ENCODE measurements around the gene RBFOX1.

RBFOX1 gene

DNA sequence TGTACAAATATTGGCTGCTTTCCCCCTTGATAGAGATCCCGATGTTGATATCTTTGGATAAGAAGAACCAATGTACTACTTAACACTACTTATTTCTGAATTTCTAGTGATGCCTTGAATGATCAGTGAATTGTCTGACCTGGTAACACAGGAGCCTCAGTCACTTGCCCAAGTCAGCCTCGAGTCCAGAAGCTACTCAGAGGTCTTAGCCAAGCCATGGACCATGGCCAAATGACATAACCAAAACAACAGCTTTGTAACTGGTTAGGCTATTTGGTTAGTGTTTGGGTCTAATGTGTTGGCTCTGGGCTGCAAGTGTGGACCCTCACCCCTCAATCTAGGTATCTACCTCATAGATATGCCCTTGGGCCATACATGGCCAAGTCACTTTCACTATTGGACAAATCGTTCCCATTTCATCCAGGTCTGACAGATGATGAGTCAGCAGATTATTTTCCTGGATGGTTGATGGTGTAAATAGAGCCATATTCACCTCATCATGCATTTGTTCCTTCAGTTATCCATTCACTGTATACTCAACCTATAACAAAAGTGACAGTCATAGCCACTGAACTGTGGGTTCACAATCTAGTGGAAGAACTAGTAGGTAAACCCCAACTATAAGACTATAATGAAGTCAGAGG is 3.5 kb downstream of the RBFOX1 start:
- no peak for DNase-seq

DNA sequence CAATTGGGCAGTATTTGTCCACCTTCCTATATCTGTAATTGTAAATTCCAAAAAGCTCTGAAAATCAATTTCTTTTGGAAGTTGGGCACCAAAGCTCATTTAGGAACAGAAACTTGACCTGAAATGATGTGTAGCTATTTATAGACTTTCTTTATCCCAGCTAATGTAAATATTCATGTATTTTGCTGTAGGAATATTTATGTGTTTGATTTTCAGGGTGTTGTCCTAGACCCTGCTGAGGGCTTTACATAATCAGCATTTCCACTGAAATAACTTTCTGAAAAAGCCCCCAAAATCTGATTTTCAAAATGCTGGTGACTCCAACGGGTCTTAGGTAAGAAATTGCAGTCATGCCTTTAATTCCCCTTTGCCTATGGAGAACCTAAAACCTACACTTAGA is 4.1 kb downstream of the RBFOX1 start:
- no peak for DNase-seq

DNA sequence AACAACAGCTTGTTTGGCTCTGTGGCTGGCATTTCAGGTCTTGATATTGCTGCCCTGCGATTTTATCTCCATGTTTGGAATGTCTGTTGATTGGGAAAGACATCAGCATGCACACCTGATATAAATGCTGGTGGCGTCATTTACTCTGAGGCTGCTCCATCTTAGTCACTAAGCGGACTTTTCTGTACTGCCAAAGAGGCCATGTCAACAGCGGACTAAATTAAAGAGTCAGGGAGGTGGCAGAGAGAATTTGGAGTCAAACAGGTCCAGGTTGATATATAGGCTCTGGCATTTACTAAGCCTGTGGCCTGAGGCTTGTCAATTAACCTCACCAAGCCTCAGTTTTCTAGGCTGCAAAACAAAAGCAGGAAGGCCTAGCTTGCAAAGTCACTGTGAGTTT is 6.2 kb downstream of the RBFOX1 start:
- DNase-seq = no peak

DNA sequence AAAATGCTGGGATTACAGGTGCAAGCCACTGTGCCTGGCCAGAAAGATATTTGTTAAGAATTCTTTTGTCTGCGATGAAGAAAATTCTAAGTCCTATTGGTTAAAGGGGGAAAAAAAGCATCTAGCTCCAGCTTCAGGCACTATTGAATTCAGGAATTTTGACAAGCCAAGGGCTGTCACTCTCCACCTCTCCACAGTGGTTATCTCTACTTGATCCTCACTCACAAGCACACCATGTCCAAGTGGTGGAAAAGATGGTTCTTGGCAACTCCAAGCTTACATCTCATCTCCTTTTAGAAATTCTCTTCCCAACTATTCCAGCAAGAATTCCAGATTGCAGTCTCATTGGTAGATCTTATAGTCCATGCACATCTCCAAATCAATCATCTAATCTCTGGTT is 7.1 kb downstream of the RBFOX1 start:
- DNase-seq = no peak

DNA sequence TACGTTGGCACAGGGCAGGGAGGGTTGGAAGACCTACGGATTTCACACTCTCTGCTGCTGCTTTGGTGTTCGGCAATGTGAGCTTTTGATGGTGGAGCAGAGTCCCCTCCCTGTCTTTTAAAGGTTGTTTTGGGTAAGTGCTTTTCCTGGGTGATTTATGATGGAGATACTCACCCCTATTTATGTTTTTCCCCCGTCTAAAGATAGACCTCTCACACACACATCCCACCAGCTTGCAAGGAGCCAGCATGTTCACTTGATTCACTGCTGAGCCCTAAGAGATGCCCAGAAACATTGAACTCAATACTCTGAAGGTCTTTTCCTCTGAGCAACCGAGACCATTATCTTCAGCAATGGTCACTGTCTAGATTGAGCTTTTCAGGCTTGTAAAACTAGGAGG is 8.3 kb downstream of the RBFOX1 start:
- no peak for DNase-seq

DNA sequence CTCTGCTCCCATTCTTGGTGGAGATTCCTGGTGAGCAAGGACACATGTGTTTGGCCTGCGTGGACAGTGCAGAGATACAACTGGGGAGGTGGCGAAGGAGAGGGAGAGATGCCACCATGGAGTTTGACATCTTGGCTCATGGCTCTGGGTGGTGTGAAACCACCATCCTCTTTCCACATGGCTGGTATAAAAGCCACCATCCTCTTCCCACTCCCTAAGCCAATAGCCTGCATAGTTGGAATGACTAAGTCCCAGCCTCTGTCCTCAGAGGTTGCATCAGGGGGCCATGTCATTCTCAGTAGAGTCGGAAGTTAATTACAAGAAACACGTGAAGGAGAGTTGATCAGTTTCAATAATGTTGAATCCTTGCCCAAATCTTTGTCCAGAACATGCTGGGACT is 10.0 kb downstream of the RBFOX1 start:
- no peak for DNase-seq

DNA sequence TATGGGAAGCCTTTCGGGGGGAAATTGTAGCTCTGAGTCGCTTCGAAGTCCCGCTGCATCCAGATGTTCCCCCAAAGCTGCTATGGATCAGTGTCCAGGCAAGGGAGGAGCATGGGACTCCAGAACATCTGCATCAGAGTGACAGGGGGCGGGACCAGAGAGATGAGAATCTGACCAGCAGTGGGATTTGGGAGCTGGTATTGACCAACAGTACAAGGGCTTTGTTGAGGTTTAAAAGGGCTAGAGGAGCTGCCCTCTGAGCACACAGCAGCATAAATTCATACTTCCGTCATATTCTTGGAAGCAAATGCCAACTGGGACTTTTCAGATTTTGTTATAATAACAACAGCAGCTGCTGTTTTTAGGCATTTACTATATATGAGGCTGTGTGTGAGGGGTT is 10.6 kb downstream of the RBFOX1 start:
- DNase-seq = peak; percentile 71

DNA sequence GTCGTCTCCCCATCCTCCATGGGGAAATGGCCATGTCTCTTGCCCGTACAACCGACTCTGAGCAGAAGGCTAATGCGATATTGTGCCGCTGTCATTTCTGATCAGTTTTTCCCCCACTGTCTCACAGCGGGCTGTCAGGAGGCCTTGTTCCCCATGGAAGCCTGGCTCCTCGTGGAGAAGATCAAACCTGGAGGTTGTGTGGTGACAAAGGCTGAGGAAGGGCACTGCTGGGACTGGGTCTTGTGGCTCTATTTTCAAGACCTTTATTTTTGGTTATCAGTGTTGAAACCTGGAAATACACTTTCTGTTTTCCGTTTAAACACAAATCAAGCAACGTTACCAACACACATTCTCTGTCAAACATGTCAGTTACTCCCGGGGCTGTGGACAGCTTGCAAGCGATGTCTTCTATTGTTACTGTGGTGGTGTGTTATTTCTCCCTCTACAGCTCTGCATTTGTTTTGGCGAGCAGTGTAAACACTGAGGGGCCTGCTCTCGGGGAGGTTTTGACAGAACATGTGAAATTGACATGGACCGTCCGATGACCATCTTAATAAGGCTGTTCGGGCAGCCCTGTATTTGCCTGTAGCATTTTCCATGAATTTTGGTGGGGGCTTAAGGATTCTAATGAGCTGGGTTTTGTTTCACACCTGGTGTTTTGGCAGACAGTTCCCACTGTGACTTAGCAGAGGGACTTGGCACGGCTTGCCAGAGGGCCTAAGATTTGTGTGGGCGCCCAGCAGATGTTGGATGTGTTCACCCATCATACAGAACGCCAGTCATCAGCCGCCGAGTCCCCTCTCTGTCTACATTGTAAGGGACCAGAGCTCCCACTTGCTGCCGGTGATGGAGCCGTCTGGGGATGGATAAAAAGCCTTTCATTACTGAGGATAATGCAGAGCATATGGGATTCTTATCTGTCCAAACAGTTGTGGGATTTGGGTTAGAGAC is 12.5 kb downstream of the RBFOX1 start:
- DNase-seq = peak; percentile 67

DNA sequence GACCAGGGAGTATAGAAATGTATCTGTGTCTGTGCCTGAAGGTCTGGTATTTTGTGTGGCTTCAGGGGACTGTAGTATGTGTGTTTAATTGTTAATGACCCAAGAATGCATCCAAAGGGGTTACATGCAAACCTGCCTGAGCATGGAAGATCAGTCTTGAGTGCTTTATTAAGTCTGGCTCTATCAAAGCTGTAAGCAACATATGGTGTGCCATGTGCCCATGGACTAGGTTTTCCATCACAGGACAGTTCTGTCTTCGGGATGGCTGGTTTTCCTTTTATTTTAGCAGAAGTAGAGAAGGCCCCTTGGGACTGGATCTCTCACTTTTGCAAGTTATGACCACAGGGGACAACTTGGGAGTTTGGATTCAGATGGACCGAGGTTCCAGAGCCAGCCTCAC is 18.2 kb downstream of the RBFOX1 start:
- peak; percentile 73 for DNase-seq

DNA sequence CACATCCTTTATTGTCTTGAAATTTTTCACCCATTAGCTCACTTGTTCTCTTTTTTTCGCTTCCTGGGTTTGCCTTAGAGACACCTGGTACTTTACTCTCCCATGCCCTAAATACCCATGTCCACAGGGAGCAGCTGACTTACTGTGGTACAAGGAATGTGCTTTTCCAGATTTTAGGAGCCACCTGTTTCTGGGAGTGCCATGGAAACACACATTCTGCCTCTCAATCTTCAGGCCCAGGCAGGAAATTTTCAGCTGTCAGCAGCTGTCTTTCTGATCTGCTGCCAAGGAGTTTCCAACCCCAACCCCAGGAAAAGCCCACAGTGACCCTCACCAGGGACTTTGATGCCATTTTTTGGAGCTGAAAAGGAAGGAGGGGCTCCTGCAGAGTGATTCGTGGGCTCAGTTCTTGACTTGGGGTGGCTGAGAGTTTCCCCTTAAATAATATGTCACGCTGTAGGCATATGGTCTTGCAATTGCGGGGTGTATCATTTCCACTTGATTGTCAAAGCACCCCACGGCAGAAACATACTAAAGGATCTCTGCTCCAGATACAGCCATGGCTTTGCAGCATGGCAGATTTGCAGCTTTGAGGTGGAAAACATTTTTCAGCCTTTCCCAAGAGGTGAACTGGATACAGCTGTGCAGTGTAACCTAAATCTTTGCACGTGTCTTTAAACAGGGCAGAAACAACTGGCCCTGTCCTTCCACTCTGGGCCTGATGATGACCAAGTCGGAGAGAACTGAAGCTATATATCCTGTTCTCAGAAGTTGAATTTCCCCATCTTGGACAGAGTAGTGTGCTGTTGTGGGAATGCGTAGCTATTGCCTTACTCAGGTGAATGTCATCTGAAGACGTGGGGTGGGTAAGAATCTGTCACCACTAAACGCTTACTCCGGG is 19.2 kb downstream of the RBFOX1 start:
- DNase-seq = peak; percentile 72

DNA sequence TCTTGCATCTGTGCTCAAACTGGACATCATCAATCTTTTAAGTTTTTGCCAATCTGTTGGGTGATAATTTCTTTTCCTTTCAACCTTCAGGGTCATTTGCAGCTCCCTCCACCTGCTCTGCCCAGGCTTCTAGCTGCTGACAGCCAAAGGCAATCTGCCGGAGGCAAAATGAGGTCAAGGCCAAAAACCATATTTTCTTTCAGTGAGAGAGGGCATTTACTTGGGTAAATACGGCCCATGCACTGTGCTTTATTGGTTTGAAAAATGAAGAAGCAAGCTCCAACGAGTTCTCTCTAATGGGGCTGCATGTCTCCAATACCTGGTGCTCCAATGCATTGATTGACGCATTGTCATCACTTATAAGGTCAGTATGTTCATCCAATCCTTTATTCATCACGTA is 23.1 kb downstream of the RBFOX1 start:
- DNase-seq = no peak

DNA sequence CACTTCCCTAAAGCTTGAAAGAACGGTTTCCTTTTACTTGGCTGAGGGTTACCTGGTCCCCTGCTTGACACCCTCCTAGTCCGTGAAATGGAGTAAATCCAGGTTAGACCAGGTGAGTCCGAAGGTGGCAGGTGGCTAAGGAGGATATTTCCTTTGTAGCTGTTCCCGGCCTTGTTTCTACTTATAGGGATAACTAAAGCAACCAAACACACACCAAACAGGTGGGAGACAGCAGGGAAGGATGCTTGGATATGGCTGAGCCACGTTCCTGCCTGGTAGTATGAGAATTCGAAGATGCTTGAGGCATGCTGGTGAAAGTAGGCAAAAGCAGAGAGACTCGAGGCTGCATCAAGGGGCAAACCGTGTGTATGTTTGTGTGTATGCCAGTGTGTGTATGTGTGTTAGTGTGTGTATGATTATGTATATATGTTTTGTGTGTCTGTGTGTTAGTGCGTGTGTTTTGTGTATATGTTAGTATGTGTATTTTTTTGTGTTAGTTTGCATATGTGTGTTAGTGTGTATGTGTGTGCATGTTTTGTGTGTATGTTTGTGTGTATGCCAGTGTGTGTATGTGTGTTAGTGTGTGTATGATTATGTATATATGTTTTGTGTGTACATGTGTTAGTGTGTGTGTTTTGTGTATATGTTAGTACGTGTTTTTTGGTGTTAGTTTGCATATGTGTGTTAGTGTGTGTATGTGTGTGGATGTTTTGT is 28.9 kb downstream of the RBFOX1 start:
- no peak for DNase-seq

DNA sequence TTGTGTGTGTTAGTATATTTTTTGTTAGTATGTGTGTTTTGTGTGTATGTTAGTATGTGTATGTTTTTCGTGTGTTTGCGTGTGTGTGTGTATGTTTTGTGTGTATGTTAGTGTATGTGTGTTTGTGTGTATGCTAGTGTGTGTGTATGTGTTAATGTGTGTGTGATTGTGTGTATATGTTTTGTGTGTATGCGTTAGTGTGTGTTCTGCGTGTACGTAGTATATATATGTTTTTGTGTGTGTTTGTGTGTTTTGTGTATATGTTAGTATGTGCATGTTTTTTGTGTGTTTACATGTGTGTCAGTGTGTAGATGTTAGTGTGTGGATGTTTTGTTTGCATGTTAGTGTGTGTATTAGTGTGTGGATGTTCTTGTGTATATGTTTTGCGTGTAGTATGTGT is 29.6 kb downstream of the RBFOX1 start:
- DNase-seq = no peak

DNA sequence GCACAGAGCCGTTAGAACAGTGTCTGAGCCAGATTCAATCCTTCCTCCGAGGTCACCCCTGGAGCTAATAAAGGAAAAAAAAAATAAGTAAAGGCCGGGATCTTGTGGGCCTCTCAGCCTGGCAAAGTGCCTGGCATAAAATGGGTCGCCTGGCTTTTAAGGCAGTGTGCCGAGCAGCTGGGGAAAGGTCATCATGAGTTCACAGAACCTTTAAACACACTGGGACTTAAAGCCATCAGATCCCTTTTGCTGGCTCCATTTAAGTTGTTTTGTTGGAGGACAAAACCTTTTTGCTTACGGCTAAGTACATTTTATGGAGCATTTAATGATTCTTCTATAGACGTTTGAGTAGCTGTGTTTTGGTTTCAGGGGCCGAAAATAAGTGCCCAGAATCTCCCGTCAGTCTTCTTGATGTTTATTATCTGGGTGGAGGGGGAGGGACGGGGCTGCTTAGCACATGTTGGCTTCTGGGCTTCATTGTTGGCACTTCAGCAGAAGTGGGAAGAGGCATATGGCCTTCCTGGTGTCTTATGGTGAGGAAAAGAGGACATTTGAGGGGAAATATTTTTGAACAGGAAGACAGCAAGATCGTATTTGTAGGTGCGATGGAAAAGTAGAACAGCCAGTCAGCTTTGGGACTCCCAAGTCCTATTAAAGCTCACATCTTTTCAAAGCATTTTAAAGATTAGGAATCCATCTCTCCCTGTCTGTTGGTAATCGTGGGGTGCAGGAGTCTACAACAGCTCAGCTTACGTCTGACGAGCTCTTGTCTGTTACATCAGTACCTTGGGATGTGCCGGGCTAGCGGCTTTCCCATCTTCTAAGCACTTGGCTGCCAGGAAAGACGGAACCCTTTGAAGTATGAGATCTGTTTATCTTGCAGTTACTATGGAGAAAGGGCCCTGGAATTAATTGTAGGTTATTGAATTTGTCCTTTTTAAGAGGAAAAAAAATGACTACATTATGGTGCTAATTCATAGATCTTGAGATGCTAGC is 31.1 kb downstream of the RBFOX1 start:
- DNase-seq = peak; percentile 9

DNA sequence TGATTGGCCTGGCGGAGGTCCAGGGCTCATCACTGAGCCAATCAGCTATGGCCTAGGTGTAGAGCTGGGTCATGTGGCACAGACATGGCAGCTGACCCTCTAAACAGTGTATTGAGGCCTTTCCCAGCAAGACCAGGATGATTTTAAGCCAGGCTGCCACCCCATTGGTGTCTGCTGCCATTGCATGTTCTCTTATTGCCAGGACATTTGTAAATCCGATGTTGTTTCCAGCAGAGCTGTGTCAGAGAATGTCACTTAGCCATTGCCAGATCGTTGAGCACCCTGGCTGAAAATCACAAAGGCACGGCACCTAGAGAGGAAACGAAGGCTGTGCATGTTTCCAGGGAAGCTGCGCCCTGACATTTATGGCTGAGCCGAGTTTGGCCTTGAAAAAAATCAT is 33.4 kb downstream of the RBFOX1 start:
- DNase-seq = no peak

DNA sequence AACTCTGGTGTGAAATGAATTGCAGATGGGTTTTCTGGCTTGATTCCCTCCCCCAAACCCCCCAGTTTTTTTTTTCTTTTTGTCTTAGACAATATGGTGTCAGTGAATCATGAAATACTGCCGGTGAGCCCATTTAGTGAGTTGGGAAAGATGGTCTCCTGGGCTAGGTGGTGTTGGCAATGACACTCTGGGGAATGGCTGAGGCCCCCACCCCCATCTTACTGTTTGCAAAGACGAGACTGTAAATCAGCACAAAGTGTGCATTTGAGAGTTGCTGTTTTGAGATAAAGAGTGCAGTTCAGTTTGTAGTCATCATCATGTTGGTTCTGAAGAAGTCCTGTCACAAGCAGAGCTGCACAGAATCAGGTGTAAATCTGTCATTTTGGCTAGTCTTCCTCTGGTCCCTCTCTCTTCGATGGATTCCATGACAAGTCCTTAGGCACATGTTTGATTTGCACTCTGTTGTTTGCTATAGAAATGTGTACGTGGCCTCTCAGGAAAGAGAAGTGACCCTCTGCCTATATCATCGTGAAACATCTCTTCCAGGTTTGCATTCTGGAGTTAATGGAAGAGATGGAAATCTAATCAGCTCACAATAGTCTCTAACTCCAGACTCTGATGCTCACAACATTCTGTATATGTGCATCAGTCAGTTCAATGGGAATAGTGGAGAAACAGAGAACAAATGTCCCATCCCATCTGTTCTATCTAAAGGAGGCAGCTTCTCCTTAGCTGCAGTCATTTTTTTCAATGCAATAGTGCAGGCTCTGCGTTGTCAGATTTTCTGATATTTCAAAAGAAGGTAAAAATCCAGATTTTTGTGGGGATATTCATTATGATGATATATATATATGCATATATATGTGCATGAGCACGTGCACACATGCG is 34.6 kb downstream of the RBFOX1 start:
- DNase-seq = no peak

DNA sequence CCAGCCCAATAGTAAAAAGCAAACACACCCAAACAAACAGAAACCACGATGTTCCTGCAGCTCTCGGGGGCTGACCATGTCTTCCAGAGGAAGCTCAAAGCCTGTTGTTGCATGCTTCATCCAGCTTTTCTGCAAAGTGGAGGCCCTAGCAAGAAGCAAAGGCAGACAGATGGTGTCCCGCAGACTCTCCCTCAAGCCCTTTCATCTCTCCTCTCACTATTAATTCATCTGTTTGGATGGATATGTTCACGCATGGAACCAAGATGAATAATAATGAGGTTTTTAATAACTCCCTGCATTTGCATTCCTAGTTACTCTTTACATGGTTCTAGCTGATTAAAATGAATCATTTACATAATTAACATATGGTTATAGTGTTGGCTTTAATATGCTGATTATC is 36.6 kb downstream of the RBFOX1 start:
- DNase-seq = peak; percentile 45

DNA sequence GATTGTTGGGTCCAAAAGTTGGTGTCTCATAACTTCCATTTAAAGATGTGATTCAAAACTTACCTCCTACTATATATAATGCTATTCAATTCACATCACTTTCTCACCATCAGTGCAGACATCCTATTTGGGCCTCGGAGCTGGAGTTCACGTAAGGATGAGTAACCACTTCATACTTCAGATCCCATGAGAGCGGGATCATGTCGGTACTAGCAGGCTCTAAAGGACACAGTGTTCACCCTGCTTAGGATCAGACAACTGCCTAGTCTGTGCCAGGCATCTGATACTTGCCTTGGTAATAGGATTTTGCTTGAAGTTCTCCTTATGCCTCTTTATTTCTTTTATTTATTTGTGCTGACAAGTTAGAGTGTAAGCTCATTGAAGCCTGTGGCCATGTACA is 39.5 kb downstream of the RBFOX1 start:
- DNase-seq = no peak

DNA sequence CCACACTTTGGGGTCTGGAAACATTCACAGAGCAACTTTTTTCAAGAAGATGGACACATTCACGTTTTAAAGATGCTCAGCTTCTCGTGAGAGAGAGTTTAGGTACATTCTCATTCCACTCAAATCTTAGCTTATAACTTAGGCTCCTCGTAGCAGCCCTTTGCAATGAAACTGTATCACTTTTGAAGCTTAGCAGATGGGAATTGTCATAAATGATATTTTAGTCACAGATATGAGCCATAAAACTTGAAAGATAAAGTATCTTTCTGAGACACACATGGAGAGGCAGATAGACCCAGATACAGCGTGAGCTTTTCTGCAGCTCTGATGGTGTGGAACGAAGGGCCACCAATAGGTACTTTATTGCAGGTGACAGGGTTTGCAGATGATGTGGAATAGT is 41.1 kb downstream of the RBFOX1 start:
- no peak for DNase-seq

DNA sequence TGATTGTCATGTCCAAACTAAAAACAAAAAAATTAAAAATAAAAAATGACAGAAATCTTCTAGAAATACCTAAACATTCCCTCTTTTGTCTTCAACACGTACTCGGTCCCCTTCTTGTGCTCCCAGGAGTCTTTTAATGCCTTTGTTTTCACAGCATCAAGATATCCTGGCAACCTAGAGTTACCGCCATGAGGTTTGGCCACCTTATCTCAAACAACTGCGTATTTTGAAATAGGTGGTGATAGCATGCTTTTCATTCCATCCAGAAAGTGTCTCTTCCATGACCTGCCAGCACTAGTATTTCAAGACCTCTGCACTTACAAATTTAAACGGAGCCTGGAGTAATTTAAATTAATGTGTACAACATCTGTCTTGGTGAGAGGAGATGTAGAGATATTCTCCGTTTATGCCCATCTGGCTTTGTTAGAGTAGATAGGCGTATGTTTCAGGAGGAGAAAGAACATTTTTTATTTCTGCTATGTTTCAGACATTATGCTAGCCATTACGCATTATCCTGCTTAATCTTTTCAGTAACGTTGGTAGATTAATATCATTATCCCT is 42.0 kb downstream of the RBFOX1 start:
- DNase-seq = no peak

Data from NCI-H1694 treated with DMSO at 0.1 percent for 48 hours (cell line).